HG02981 (cell line): Measurements from ENCODE around the gene KCNJ5.

Experiments used
- ATAC-seq: cut with Tn5 transposase; IDR thresholded peaks from one replicate; pipeline ENCODE4 v1.9.1; 2021; ENCODE audit warnings: mild to moderate bottlenecking, moderate library complexity; ENCODE audit not compliant: unreplicated experiment

KCNJ5 gene

DNA sequence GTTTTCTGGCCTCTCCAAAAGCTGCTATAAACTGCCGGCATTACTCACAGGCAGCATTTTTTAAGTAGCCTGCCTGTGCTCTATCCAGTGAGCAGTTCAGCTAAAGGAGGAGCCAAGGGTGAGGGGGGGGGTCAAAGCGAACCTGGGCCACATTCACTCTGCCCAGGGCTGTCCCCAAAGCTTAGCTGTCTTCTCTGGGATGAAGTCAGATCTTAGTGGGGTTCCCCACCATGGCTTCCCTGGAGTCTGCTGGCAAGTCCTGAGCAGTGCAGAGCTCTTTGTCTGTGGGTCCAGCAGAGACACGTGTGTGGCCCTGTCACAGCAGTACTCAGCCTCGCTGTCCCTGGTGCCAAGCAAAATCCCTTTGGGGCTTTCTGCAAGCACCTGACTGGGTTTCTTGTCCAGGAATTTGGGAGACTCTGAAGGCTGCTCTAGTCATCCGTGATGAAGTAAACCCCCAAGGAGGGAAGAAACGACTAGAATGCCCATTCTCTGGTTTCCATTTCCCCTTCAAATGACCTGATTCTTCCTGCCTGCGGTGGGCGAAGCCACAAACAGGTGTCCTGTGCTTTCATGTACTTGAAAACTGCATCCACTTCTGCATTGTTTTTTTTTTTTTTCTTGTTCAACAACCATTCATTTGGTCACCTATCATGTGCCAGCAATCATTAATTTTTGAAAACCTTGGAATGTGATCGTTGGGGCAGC, 2.6 kb downstream of the KCNJ5 start:
- peak; percentile 60 for ATAC-seq

GRCh38 chr11:128894286-128894681, 3.1 kb downstream of the KCNJ5 start:
- ATAC-seq: no peak

GRCh38 chr11:128894685-128895084, 3.5 kb downstream of the KCNJ5 start:
- no peak for ATAC-seq

GRCh38 chr11:128895526-128895925, 4.4 kb downstream of the KCNJ5 start:
- no peak for ATAC-seq

DNA sequence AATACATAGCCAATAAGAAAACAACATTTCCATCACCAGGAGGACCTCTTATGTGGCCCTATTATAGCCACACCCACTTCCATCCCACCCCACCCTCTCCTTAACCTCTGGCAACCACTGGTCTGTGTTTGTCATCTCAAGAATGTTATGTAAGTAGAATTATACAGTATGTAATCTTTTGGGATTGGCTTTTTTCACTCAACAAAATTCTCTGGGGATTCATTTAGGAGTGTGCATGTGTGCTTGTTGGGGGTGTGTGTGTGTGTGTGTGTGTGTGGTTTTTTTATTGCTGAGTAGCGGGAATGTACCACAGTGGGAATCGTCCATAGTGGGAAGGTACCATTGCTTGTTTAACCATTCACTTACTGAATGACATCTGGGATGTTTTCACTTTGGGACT, 5.2 kb downstream of the KCNJ5 start:
- no peak for ATAC-seq

DNA sequence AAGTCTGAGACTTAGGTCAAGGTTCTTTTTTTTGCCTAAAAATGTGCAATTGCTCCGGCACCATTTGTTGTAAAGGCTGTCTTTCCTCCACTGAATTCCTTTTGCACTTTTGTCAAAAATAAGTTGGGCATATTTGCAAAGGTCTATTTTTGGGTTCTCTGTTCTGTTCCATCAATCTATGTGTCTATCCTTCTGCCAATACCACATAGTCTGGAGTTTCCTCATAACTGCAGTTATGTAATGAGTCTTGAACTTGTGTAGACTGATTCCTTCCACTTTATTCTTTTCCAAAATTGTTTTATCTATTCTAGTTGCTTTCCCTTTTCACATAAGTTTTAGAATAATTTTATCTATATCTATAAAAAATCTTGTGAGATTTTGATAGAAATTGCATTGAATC, 6.7 kb downstream of the KCNJ5 start:
- no peak for ATAC-seq

- no peak for ATAC-seq
Measured at GRCh38 chr11:128898580-128899344, 7.6 kb downstream of the KCNJ5 start.

DNA sequence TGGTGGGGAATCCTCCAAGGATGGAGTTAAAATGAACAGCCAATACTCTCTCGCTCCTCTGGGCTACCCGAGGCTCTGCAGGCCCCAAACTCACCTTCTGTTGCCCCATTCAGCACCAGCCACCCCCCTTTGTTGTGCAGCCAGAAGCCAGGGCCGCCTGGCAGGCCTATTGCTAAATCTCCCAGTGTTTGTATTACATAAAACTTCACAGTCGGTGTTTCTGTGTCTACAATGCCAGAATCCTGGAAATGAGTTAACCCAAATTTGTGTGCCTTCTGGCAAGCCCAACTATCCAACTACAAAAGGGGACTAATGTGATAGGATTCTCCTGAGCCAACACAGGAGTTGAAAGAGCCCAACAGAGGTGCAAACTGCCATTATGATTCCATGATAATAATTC, 9.3 kb downstream of the KCNJ5 start:
- no peak for ATAC-seq

DNA sequence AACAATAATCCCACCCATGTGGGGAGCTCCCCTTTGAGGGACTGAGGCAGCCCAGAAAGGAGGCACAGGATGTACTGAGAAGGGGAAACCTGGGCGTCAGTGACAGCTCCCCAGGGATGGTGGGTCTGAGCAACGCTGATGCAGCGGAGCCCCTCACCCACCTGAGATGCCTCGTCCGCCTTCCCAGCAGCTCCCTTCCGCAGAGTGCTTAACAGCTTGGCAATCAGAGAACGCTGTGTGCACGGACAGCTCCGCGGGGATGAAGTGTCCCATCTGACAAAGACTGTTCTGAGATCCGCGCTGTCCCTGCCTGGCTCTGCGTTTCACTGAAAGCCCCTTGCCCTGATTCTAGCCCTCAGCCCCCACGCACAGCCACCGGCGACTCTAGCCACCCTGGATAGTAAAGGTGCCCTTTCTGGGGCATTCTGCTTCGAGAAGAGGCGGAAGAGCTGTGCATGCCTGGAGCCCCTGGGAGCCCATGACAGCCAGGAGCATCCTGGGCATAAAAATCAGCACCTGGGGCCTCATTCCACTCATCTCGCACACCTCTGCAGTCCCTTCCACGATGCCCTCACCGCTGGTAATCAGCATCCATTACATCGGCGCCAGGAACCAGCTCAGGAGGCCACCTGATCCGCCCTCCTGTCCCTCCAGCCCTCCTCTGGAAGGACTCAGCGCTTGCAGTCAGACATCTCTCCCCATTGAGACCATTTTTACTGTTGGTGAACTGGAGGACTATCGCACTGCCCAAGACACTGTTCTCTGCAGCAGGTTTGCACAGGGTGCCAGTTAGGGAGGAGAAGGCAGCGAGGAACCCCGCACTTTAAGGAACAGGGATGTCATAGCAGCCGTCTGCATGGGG, 10.7 kb downstream of the KCNJ5 start:
- no peak for ATAC-seq

DNA sequence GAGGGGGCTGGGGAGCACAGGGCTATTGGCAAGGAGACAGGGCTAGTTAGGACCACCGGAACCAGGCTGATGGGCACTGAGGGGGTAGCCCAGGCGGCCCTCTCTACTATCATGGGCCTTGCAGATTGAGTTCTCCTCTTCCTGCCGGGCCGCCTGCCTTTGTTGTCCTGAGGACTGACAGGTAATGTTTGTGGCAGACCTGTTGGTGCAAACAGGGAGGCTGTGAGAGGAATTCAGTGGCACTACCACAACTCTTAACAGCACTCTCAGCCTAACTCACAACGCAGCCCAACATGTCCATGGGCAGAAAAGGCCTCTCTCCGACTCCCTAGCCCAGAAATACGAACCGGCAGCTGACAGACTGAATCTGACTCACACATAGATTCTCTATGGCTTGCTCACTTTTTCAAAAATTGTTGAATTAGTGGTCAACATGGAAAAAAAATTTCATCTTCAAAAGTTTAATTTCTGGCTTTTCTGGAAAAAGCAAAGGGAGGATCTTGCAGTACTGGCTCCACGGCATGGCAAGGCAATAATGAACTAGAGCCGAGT, 11.4 kb downstream of the KCNJ5 start:
- ATAC-seq: no peak

DNA sequence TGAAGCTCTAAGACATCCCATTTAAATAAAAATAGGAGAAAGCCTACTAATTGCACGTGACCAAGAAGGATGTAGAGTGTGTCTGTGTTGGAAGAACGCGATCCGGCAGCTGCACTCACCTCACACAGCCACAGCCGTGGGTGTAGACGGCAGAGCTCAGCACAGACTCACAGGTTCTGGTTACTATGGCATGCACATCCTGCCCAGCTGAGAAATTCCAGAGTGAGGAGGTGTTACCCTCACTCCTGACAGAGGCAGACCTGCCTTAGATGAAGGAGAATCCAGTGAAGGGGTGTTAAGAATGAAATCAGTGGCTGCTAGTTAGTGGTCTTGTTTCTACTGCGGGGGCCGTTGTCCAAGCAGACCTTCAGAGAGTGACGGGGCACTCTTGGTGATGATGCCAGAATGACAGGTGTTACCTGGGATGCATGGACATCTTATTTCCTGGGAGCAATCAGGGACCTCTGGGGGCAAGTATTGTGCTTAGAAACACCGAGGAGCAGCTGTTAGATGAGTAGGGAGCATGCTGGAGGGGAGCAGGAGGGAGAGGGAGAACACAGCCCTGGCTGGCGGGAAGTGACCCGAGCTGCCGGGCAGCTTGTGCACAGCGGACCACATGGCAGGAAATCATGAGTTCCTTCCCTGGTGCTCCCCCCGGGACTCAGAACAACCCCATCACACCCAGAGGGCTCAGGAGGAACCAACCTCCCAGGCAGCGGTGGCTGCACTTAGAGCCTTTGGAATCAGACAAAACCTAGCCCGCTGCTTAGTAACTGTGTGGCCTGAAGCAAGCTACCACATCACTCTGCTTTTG, 12.3 kb downstream of the KCNJ5 start:
- ATAC-seq: no peak

- no peak for ATAC-seq
Measured at GRCh38 chr11:128904303-128904655, 13.1 kb downstream of the KCNJ5 start.

DNA sequence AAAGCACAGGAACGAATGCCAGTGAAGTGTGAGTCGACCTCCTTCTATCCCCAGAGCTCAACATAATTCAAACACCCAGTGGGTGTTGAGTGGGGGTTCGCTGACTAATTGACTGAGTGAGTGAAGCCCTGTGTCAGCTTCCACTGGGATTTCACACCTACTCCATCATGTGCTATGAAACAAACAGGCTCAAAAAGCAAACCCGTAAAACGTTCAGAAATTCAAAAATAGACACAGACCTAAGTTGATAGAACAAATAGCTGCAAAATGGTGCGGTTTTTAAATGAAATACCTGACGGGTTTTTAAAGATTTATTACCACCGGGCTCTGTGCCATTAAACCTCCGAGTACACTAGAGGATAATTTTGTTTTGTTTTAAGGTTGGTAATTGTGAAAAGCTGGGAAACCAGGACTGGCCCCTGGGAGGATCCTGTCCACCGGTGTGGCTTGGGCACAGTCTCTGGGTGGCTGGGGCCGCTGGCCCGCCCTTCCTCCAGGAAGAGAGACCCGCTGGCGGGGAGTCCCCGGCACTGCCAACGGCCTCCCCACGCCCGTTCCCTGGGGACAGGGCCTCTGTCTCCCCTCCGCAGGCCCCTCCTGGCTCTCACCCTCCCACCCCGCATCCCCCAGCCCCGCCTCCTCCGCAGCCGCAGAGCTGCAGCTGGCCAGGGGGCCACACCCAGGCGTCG, 13.6 kb downstream of the KCNJ5 start:
- ATAC-seq: peak; percentile 37

- ATAC-seq: peak; percentile 51
Measured at GRCh38 chr11:128905345-128906184, 14.4 kb downstream of the KCNJ5 start.

DNA sequence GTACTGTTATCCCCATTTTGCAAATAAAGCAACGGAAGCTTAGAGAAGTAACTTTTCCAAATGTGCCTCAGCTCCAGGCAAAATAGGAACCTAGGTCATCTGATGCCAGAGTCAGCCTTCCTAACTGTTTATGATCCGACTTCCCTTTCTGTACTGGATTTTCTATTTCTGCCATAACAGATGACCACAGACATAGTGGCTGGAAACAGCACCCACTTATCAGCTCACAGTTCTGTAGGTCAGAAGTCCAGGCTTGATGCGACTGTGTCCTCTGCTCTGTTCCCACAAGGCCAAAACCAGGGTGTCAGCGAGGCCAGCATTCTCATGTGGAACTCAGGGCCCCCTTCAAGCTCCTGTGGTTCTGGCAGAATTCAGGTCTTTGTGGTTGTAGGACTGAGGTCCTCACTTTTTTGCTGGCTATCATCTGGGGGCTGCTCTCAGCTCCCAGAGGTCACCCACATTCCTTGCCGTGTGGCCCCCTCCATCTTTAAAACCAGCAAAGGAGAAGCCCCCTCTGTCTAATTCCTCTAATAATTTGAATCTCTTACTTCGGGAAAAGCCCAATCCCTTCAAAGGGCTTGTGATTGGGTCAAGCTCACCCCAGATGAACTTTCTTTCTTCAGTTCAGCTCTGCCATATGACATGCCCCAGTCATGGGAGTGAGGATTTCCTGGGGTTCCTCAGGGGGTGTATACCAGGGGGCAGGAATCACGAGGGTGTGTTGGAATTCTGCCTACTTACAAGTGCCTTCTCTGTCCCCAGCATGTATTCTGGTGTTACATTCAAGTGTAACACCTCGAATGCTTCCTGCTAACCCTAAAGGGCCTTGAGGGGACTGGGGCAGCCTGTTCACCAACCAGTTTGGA, 15.3 kb downstream of the KCNJ5 start:
- ATAC-seq: no peak

GRCh38 chr11:128907585-128907984, 16.4 kb downstream of the KCNJ5 start:
- no peak for ATAC-seq

- no peak for ATAC-seq
Measured at GRCh38 chr11:128908391-128909246, 17.5 kb downstream of the KCNJ5 start.
